Panc1 (cell line): Measurements from ENCODE around the gene ANO8. TPM values are rescaled to one million over a fixed set of nuclear protein-coding genes. Genes with fewer than 3 reads are reported as not detected.

ENCODE experiments used
- ATAC-seq: fragments of 200-7000 bp; cut with Tn5 transposase; 2 replicates; pipeline ENCODE4 v1.9.1; 2020; ENCODE audit warnings: mild to moderate bottlenecking, moderate library complexity
- BruUV-seq: library from RNA; stranded (reverse); fragments of 400-500 nt; replicated peaks from 2 replicates; lab custom pipeline; 2021; lab: Mats Ljungman, UMichigan
- CTCF ChIA-PET: fragments of 300-600 bp; sonication (Branson Sonifier 250); formaldehyde crosslinking; loops from one replicate; lab custom pipeline; 2022; ENCODE audit warnings: antibody characterized with exemption; lab: Charles Lee
- POLR2A ChIA-PET: fragments of 300-600 bp; sonication (Branson Sonifier 250); formaldehyde crosslinking; loops from one replicate; lab custom pipeline; 2022; ENCODE audit warnings: antibody characterized with exemption; lab: Charles Lee
- DNase-seq: peaks from one replicate; pipeline ENCODE4 v3.0.0-alpha.2; 2010; ENCODE audit warnings: low read depth, low spot score
- H3K27ac ChIP-seq: 2 replicates; pipeline ENCODE4 v1.5.1; 2011; ENCODE audit warnings: mild to moderate bottlenecking, low read length, inconsistent platforms
- H3K27me3 ChIP-seq: fragments of 200-500 bp; sonication (Bioruptor generic); 2 replicates; pipeline ENCODE4 v1.6.0; 2014; ENCODE audit warnings: low read length, inconsistent platforms; ENCODE audit not compliant: control insufficient read depth, insufficient read depth
- H3K36me3 ChIP-seq: fragments of 200-500 bp; sonication (Bioruptor generic); 2 replicates; pipeline ENCODE4 v1.5.1; 2014; ENCODE audit warnings: inconsistent platforms, mild to moderate bottlenecking, low read length, moderate library complexity; ENCODE audit not compliant: control insufficient read depth, insufficient read depth
- H3K4me1 ChIP-seq: 2 replicates; pipeline ENCODE4 v1.5.1; 2011; ENCODE audit warnings: inconsistent platforms, mild to moderate bottlenecking, low read length, moderate library complexity; ENCODE audit not compliant: control insufficient read depth, insufficient read depth
- H3K4me3 ChIP-seq, 2 experiments: 2 replicates each; pipeline ENCODE4 v1.5.1; 2011 to 2012; ENCODE audit warnings: low read depth in 2 of 2, low read length in 2 of 2, mild to moderate bottlenecking in 2 of 2, inconsistent platforms in 1 of 2, moderate library complexity in 1 of 2
- H3K9me3 ChIP-seq: fragments of 200-500 bp; sonication (Bioruptor generic); 2 replicates; pipeline ENCODE4 v1.5.1; 2014; ENCODE audit warnings: low read depth, mild to moderate bottlenecking, inconsistent platforms, low read length, moderate library complexity; ENCODE audit not compliant: control insufficient read depth, insufficient read depth
- CTCF ChIP-seq: fragments of 450-650 bp; IDR thresholded peaks from 2 replicates; pipeline ENCODE4 v1.5.1; 2017; ENCODE audit warnings: mild to moderate bottlenecking
- POLR2AphosphoS5 ChIP-seq: IDR thresholded peaks from 2 replicates; pipeline ENCODE4 v1.6.1; 2012; ENCODE audit warnings: mild to moderate bottlenecking, low read depth, low read length, moderate library complexity
- REST ChIP-seq, 2 experiments: IDR thresholded peaks; 2 replicates each; pipeline ENCODE4 v1.6.1; 2011 to 2012; ENCODE audit warnings: low read depth in 2 of 2, control low read depth in 1 of 2, low read length in 1 of 2, mild to moderate bottlenecking in 1 of 2, moderate library complexity in 1 of 2; ENCODE audit not compliant: insufficient read depth in 1 of 2
- SIN3A ChIP-seq: IDR thresholded peaks from 2 replicates; pipeline ENCODE4 v1.6.1; 2012; ENCODE audit warnings: low read depth, mild to moderate bottlenecking, low read length, moderate library complexity, borderline replicate concordance; ENCODE audit not compliant: insufficient read depth
- TCF7L2 ChIP-seq: IDR thresholded peaks from 2 replicates; pipeline ENCODE4 v1.6.1; 2011; ENCODE audit warnings: mild to moderate bottlenecking, low read depth, low read length, inconsistent platforms
- in situ Hi-C: cut with HindIII; loops from 2 replicates; pipeline ENCODE4 v1.10.0; 2016; ENCODE audit warnings: low sequenced_read_pairs, low pct_unique_long_range_greater_than_20kb
- intact Hi-C: fragments of 100-400 bp; cut with micrococcal nuclease; formaldehyde crosslinking; loops from one replicate; pipeline ENCODE4 v1.10.0; 2022; ENCODE audit not compliant: unreplicated experiment
- total RNA-seq: library from RNA; stranded (reverse); gene quantifications from one replicate; pipeline ENCODE4 v1.2.1, GENCODE V29; 2021; ENCODE audit not compliant: unreplicated experiment

The ANO8 gene
- total RNA-seq, 1 experiment from 2014 or later, result 13.5 TPM

GRCh38 chr19:17304386-17305215 is 30.1 kb downstream of the ANO8 start:
- ChIA-PET POLR2A (interaction anchor here (1.1 kb wide), 1 partner anchor 12 kb away, joined by 4 read pairs; no protein-coding TSS in a partner anchor), CTCF (interaction anchor here (0.6 to 1.0 kb wide), 5 partner anchors 11 to 643 kb away, joined by 3 to 8 read pairs (median 5); no protein-coding TSS in a partner anchor)
- TF ChIP-seq TCF7L2 (no peak), POLR2AphosphoS5 (no peak), SIN3A (no peak), REST (IDR thresholded peaks at IDR 0.05; ENCODE audit: insufficient read depth in 1 of 2, low read depth in 2 of 2, low read length in 1 of 2) (no peak), CTCF (no peak)
- intact Hi-C loops, result loop anchor here (10.0 kb wide), 1 partner anchor 1090 kb away; the partner anchor contains the start of gene LRRC25
- Histone ChIP-seq H3K27me3 (no peaks in the 10 kb centered on the region), H3K27ac (peak overlapping the region; percentile 89), H3K36me3 (no peaks in the 10 kb centered on the region; the same call in 1 of the 2 replicates), H3K9me3 (no peaks in the 10 kb centered on the region), H3K4me1 (peaks cover 28% of the 10 kb centered on the region), H3K4me3 (peak overlapping the region; percentile 7 to 30; a peak in 2 of 4 replicates)
- no peak for ATAC-seq
- no TSS peak for BruUV-seq
- in situ Hi-C loops, result no loop called here
- DNase-seq, result no peak

GRCh38 chr19:17303940-17304267 is 30.8 kb downstream of the ANO8 start:
- H3K27ac ChIP-seq, result peak overlapping the region; percentile 89
- peak overlapping the region; percentile 56 to 60; a peak in 1 of 4 replicates for H3K4me3 ChIP-seq
- TF ChIP-seq REST (IDR thresholded peaks at IDR 0.05; ENCODE audit: insufficient read depth in 1 of 2, low read depth in 2 of 2, low read length in 1 of 2) (no peak), TCF7L2 (no peak), CTCF (no peak), POLR2AphosphoS5 (no peak), SIN3A (no peak)
- ATAC-seq (no peak), DNase-seq (no peak)
- intact Hi-C loops, result loop anchor here (10.0 kb wide), 1 partner anchor 1091 kb away; the partner anchor contains the start of gene LRRC25
- in situ Hi-C loops, result no loop called here
- H3K9me3 ChIP-seq, result no peaks in the 10 kb centered on the region
- CTCF ChIA-PET, result interaction anchor here (0.7 kb wide), 1 partner anchor 14 kb away, joined by 5 read pairs; no protein-coding TSS in a partner anchor
- POLR2A ChIA-PET, result no interaction called here
- H3K36me3 ChIP-seq, result no peaks in the 10 kb centered on the region; the same call in 1 of the 2 replicates
- BruUV-seq, result no TSS peak
- H3K4me1 ChIP-seq, result peaks cover 28% of the 10 kb centered on the region
- H3K27me3 ChIP-seq, result no peaks in the 10 kb centered on the region
